Right lobe of liver (tissue), 6 donors: ENCODE measurements around the gene ICAM3. TPM values are rescaled to one million over a fixed set of nuclear protein-coding genes. Genes with fewer than 3 reads are reported as not detected.
A peak's percentile ranks its signal among the peaks of the same experiment; 100 is the strongest.
"Not testable (repeated sequence)": the region's sequence is repeated elsewhere in the genome, so short reads cannot be mapped to it uniquely, and the experiment has no call there.

Source experiments
- ATAC-seq, 4 donors: fragments of 200-7000 bp; cut with Tn5 transposase; one replicate each; pipeline ENCODE4 v1.9.1; 2020; ENCODE audit warnings: mild to moderate bottlenecking in 4 of 4, moderate library complexity in 4 of 4
- DNase-seq, 3 donors: peaks; one replicate each; pipeline ENCODE4 v3.0.0-alpha.2; 2020
- H3K27ac ChIP-seq, 3 donors: fragments of 200-600 bp; one replicate each; pipeline ENCODE4 v1.8.0; 2022
- H3K27me3 ChIP-seq, 2 donors: fragments of 200-600 bp; one replicate each; pipeline ENCODE4 v1.8.0; 2022
- H3K36me3 ChIP-seq, 4 donors: fragments of 200-600 bp; sonication (generic) in 1 of 4; one replicate each; pipeline versions ENCODE4 v1.5.1 to v1.8.0; 2017 to 2022; ENCODE audit warnings: control low read depth in 1 of 4
- H3K4me1 ChIP-seq, 4 donors: fragments of 200-600 bp; sonication (generic) in 1 of 4; one replicate each; pipeline versions ENCODE4 v1.5.1 to v1.8.0; 2017 to 2022; ENCODE audit warnings: control low read depth in 1 of 4
- H3K4me3 ChIP-seq, 3 donors: fragments of 200-600 bp; one replicate each; pipeline ENCODE4 v1.8.0; 2022
- H3K9me3 ChIP-seq, 4 donors: fragments of 200-600 bp; sonication (generic) in 1 of 4; one replicate each; pipeline versions ENCODE4 v1.5.1 to v1.8.0; 2017 to 2022; ENCODE audit warnings: control low read depth in 1 of 4
- CTCF ChIP-seq, 4 donors: fragments of 200-600 bp in 3 of 4; fragments of 450-650 bp in 1 of 4; IDR thresholded peaks; one replicate each; pipeline versions ENCODE4 v1.5.1 to v1.8.0; 2016 to 2022; ENCODE audit warnings: antibody characterized with exemption in 4 of 4, mild to moderate bottlenecking in 2 of 4
- POLR2A ChIP-seq: fragments of 450-650 bp; IDR thresholded peaks from one replicate; pipeline ENCODE4 v1.6.1; 2017; ENCODE audit warnings: antibody characterized with exemption, mild to moderate bottlenecking
- WGBS: methylation state at CpG from one replicate; pipeline ENCODE4 v1.1.6; 2018; ENCODE audit warnings: low coverage, low lambda C conversion rate; ENCODE audit not compliant: insufficient coverage; ENCODE audit errors: missing lambda C conversion rate; 5-methylcytosine and 5-hydroxymethylcytosine counted together
- intact Hi-C, 2 donors: fragments of 100-400 bp; cut with DNase I; formaldehyde crosslinking; loops; one replicate each; pipeline versions ENCODE4 v1.11.2 to v1.14.1; 2022
- long read RNA-seq: library from polyadenylated mRNA; unstranded; transcript quantifications from one replicate; pipeline ENCODE4 v2.0.0, GENCODE V29; 2019
- total RNA-seq, 6 experiments: library from RNA; depleted of rRNA in 2 of 6; stranded (reverse); fragments of >200 nt in 2 of 6; fragmentation: NEBNext Ultra II Directional in 3 of 6; extraction: Animal tissue kit (Norgen Biotek cat#: 25700) in 3 of 6; gene quantifications; one replicate each; pipeline versions ENCODE4 v1.1.0 to v1.2.4, GENCODE V29; 2016 to 2023
- donor health status: DM: no; HTN: yes; CAD: no.
- donor health status: DM: no; HTN: no; CAD: no.
- donor health status: DM: no; HTN: no; CAD: no.
- donor health status: DM: no; HTN: yes; CAD: no.
- donor health status: DM: no; HTN: yes; CAD: no.

Gene ICAM3
- total RNA-seq = 10 to 100 TPM; 11.4 to 35.5 (median 22.4) TPM
- long read RNA-seq, partial matches to known transcripts = 2 of 2 reads
- long read RNA-seq, other reads (novel, unspliced or antisense) = 0 of 2 reads

- Histone ChIP-seq H3K4me3 (peak within 1 kb of the TSS in 1 of 3 donors; percentile 10), H3K27ac (peak within 1 kb of the TSS in 1 of 3 donors; percentile 47), H3K4me1 (peaks cover 0 to 18% (median 9%) of the 10 kb centered on the region in 4 donors), H3K9me3 (no peaks in the 10 kb centered on the region), H3K36me3 (no peaks in the 10 kb centered on the region), H3K27me3 (no peaks in the 10 kb centered on the region)
- DNase-seq = peak in 1 of 3 donors; percentile 71
- WGBS = 40% methylated on average over 3 of the region's 14 CpGs
- TF ChIP-seq POLR2A = no peak
- TF ChIP-seq CTCF (IDR thresholded peaks at IDR 0.05) = no peak
- intact Hi-C loops = loop anchor here in 1 of 2 donors (10.0 kb wide), 1 partner anchor 45 kb away; the partner anchor contains the start of gene TYK2
- ATAC-seq = no peak
Observed at GRCh38 chr19:10339380-10339960, at the start of gene ICAM3. Gene ICAM3, minus strand, starts transcription at chr19:10339624. Its CDS starts 10 bp downstream, at chr19:10339614.

- H3K9me3 ChIP-seq = no peaks in the 10 kb centered on the region
- TF ChIP-seq CTCF (IDR thresholded peaks at IDR 0.05) (peak; percentile 90 to 98 (median 92)), POLR2A (no peak)
- H3K36me3 ChIP-seq = peaks cover 0 to 24% (median 6%) of the 10 kb centered on the region in 4 donors
- DNase-seq (peak; percentile 81 to 89 (median 82)), ATAC-seq (peak; percentile 79 to 91 (median 82))
- H3K4me1 ChIP-seq = no peaks in the 10 kb centered on the region
- no peak overlapping the region for H3K27ac ChIP-seq
- 0% methylated on average over 2 of the region's 3 CpGs for WGBS
- intact Hi-C loops = loop anchor here in 1 of 2 donors (10.0 kb wide), 1 partner anchor 54 kb away; the partner anchor contains the start of genes ICAM3 and RAVER1
- no peak overlapping the region for H3K4me3 ChIP-seq
- no peaks in the 10 kb centered on the region for H3K27me3 ChIP-seq
Observed at GRCh38 chr19:10388957-10389356, 49.5 kb upstream of the ICAM3 start.

- intact Hi-C loops = loop anchor here in 1 of 2 donors (10.0 kb wide), 1 partner anchor 50 kb away; the partner anchor contains the start of genes ICAM3 and RAVER1
- no peaks in the 10 kb centered on the region for H3K36me3 ChIP-seq
- WGBS = 92% methylated on average over 4 of the region's 9 CpGs
- peaks cover 0 to 3% (median under 1%) of the 10 kb centered on the region in 4 donors for H3K4me1 ChIP-seq
- H3K4me3 ChIP-seq = no peak overlapping the region
- no peak for ATAC-seq
- H3K9me3 ChIP-seq = no peaks in the 10 kb centered on the region
- DNase-seq = no peak
- TF ChIP-seq POLR2A (no peak), CTCF (IDR thresholded peaks at IDR 0.05) (no peak)
- no peaks in the 10 kb centered on the region for H3K27me3 ChIP-seq
- H3K27ac ChIP-seq = no peak overlapping the region
Observed at GRCh38 chr19:10384580-10384979, 45.2 kb upstream of the ICAM3 start.

GRCh38 chr19:10383223-10383499 is 43.7 kb upstream of the ICAM3 start:
- intact Hi-C loops = loop anchor here in 1 of 2 donors (10.0 kb wide), 1 partner anchor 48 kb away; the partner anchor contains the start of genes ICAM3 and RAVER1
- not testable (repeated sequence) for H3K36me3 ChIP-seq, DNase-seq, H3K27ac ChIP-seq, H3K27me3 ChIP-seq, H3K4me1 ChIP-seq, H3K9me3 ChIP-seq, H3K4me3 ChIP-seq, ATAC-seq
- 61% methylated on average over 7 of the region's 8 CpGs for WGBS
